Smooth muscle cell (in vitro differentiated cells): ENCODE results near the gene IL1B. TPM values are rescaled to one million over a fixed set of nuclear protein-coding genes. Genes with fewer than 3 reads are reported as not detected.
A peak's percentile ranks its signal among the peaks of the same experiment; 100 is the strongest.

ENCODE experiments used
- DNase-seq: peaks from one replicate; lab custom pipeline; 2025; ENCODE audit not compliant: unreplicated experiment; lab: John Stamatoyannopoulos, UW
- H2AFZ ChIP-seq: fragments of 200-600 bp; sonication (generic); 2 replicates; pipeline ENCODE4 v1.6.0; 2016; ENCODE audit warnings: antibody characterized with exemption, low read depth, mild to moderate bottlenecking
- H3F3A ChIP-seq: fragments of 200-600 bp; sonication (generic); 2 replicates; pipeline ENCODE4 v1.6.0; 2017; ENCODE audit warnings: antibody characterized with exemption, low read depth
- H3K27ac ChIP-seq: fragments of 200-600 bp; sonication (generic); 2 replicates; pipeline ENCODE4 v1.5.1; 2016; ENCODE audit warnings: low read depth, mild to moderate bottlenecking
- H3K27me3 ChIP-seq: fragments of 200-600 bp; sonication (generic); 2 replicates; pipeline ENCODE4 v1.6.1; 2016; ENCODE audit warnings: low read depth, mild to moderate bottlenecking
- H3K36me3 ChIP-seq: fragments of 200-600 bp; sonication (generic); 2 replicates; pipeline ENCODE4 v1.5.1; 2016; ENCODE audit warnings: low read depth
- H3K4me1 ChIP-seq: fragments of 200-600 bp; sonication (generic); 2 replicates; pipeline ENCODE4 v1.5.1; 2016; ENCODE audit warnings: low read depth
- H3K4me2 ChIP-seq: fragments of 200-600 bp; sonication (generic); 2 replicates; pipeline ENCODE4 v1.6.0; 2016; ENCODE audit warnings: mild to moderate bottlenecking
- H3K4me3 ChIP-seq: fragments of 200-600 bp; sonication (generic); 2 replicates; pipeline ENCODE4 v1.5.1; 2016; ENCODE audit warnings: mild to moderate bottlenecking
- H3K79me2 ChIP-seq: fragments of 200-600 bp; sonication (generic); 2 replicates; pipeline ENCODE4 v1.6.0; 2016; ENCODE audit warnings: low read depth, mild to moderate bottlenecking
- H3K9ac ChIP-seq: fragments of 200-600 bp; sonication (generic); 2 replicates; pipeline ENCODE4 v1.6.0; 2016; ENCODE audit warnings: low read depth
- H3K9me3 ChIP-seq: fragments of 200-600 bp; sonication (generic); replicated peaks from 2 replicates; pipeline ENCODE4 v1.5.1; 2016; ENCODE audit warnings: low read depth
- H4K20me1 ChIP-seq: fragments of 200-600 bp; sonication (generic); 2 replicates; pipeline ENCODE4 v1.6.0; 2016; ENCODE audit warnings: low read depth
- CTCF ChIP-seq: fragments of 200-600 bp; sonication (generic); IDR thresholded peaks from 2 replicates; pipeline ENCODE4 v1.5.1; 2017; ENCODE audit warnings: borderline replicate concordance, mild to moderate bottlenecking, antibody characterized with exemption; ENCODE audit not compliant: insufficient read depth, poor library complexity, severe bottlenecking
- WGBS: methylation state at CpG from one replicate; pipeline ENCODE4 v1.1.7; 2016; ENCODE audit warnings: low lambda C conversion rate; 5-methylcytosine and 5-hydroxymethylcytosine counted together
- polyA plus RNA-seq: library from polyadenylated mRNA; unstranded; fragments of >200 nt; fragmentation: Nextera tagmentation; extraction: Ambion mirVana; gene quantifications from 2 replicates; pipeline ENCODE4 v1.2.1, GENCODE V29; 2016
- total RNA-seq: library from RNA; depleted of rRNA; stranded (reverse); fragments of >200 nt; gene quantifications from 2 replicates; pipeline ENCODE4 v1.2.3, GENCODE V29; 2014

The IL1B gene
- total and polyA plus RNA-seq, 2 experiments from 2014 or later: not detected

GRCh38 chr2:112805542-112805941 lies 31.0 kb downstream of the IL1B start:
- no peak overlapping the region for H2AFZ ChIP-seq
- no peaks in the 10 kb centered on the region for H3K36me3 ChIP-seq
- H3K4me3 ChIP-seq: no peak overlapping the region
- WGBS: 93% methylated on average over 11 of the region's 11 CpGs
- TF ChIP-seq CTCF: no peak
- no peaks in the 10 kb centered on the region for H3K9me3 ChIP-seq
- H3K27me3 ChIP-seq: no peaks in the 10 kb centered on the region
- H3K27ac ChIP-seq: peak overlapping the region; percentile 99
- no peaks in the 10 kb centered on the region for H3K4me1 ChIP-seq
- DNase-seq: no peak
- no peaks in the 10 kb centered on the region for H4K20me1 ChIP-seq
- no peak overlapping the region for H3K4me2 ChIP-seq
- no peaks in the 10 kb centered on the region for H3K79me2 ChIP-seq
- H3K9ac ChIP-seq: peak overlapping the region; percentile 88
- peaks cover 15% of the 10 kb centered on the region for H3F3A ChIP-seq

DNA sequence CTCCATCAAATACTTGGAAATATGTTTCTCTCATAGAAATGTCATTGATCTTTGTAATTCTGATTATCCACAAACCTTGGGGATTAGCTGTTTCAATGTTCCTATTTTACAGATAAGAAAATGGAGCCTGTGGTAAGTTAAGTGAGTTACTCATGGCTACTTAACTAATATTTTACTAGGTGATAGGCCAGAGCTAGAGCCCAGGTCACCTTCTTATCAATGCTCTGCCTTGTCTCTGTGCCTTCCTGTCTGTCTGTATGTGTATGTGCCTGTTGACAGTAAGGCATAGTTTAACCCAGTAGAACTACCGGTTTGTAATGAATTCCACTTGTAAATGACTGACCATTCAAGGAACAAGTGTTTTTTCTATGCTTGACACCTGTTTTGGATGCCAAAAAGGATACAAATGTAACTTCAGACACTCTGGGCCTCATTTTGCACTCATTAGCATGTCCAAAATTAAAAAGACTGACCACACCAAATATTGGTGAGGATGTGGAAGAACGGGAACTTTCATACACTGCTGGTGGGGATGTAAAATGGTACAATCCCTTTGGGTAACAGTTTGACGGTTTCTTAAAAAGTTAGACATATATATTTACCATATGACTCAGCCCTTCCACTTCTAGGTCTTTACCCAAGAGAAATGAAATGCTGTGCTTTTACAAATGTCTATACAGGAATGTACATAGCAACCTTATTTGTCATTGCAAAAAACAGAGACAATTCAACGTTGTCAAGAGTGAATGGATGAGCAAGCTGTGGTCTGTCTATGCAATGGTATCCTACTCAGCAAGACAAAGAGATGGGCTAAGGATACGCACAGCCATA lies 32.7 kb downstream of the IL1B start:
- H3K4me2 ChIP-seq: peak overlapping the region; percentile 61
- no peaks in the 10 kb centered on the region for H3K9me3 ChIP-seq
- no peak for TF ChIP-seq CTCF
- H3F3A ChIP-seq: peaks cover 15% of the 10 kb centered on the region
- H4K20me1 ChIP-seq: no peaks in the 10 kb centered on the region
- no peaks in the 10 kb centered on the region for H3K4me1 ChIP-seq
- no peak overlapping the region for H2AFZ ChIP-seq
- no peaks in the 10 kb centered on the region for H3K79me2 ChIP-seq
- H3K36me3 ChIP-seq: no peaks in the 10 kb centered on the region
- H3K4me3 ChIP-seq: no peak overlapping the region
- H3K9ac ChIP-seq: peak overlapping the region; percentile 88
- WGBS: 24% methylated on average over 5 of the region's 5 CpGs
- DNase-seq: no peak
- H3K27ac ChIP-seq: peak overlapping the region; percentile 99
- H3K27me3 ChIP-seq: no peaks in the 10 kb centered on the region

DNA sequence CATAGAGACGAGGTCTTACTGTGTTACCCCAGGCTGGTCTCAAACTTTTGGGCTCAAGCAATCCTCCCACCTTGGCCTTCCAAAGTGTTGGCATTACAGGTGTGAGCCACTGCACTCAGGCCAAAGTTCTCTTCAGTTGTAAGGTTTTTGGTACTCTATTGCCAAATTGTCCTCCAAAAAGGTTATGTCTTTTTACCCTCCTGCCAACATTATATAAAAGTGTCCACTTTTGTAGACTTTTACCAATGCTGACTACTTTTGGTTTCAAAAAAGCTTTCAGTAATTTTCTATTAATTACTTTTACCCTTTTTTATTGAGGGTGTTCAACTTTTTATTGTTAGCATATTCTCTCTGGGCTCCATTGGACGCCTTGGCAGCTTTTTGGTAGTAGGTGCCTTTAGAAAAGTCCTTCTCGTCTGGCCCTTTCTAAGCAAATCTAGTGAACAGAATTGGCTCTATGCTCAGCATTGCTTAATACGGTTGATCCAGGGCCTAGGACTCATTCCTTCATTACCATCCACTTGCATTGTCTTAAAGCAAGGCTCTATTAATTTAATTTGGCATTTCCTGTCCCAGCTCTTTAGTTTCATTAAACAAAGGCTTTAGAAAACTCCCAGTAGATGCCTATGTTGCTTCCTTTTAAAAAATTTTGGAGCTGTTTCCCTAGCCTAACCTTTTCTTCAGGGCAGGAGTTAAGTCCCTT lies 35.5 kb downstream of the IL1B start:
- no peaks in the 10 kb centered on the region for H4K20me1 ChIP-seq
- no peaks in the 10 kb centered on the region for H3K36me3 ChIP-seq
- TF ChIP-seq CTCF: no peak
- no peak overlapping the region for H3K4me3 ChIP-seq
- no peak overlapping the region for H3K9ac ChIP-seq
- 91% methylated on average over 4 of the region's 4 CpGs for WGBS
- no peaks in the 10 kb centered on the region for H3K27me3 ChIP-seq
- no peaks in the 10 kb centered on the region for H3K9me3 ChIP-seq
- H3K79me2 ChIP-seq: no peaks in the 10 kb centered on the region
- no peaks in the 10 kb centered on the region for H3K4me1 ChIP-seq
- DNase-seq: no peak
- H3K27ac ChIP-seq: no peak overlapping the region
- H3K4me2 ChIP-seq: no peak overlapping the region
- no peak overlapping the region for H2AFZ ChIP-seq
- peaks cover 15% of the 10 kb centered on the region for H3F3A ChIP-seq
